NCI-H524 (cell line): ENCODE results near the gene UAP1L1.
A peak's percentile ranks its signal among the peaks of the same experiment; 100 is the strongest.
"Not testable (repeated sequence)": the region's sequence is repeated elsewhere in the genome, so short reads cannot be mapped to it uniquely, and the experiment has no call there.

Source experiments
- DNase-seq, 2 experiments: peaks; one replicate each; lab custom pipeline; 2025; lab: John Stamatoyannopoulos, UW

The UAP1L1 gene

DNA sequence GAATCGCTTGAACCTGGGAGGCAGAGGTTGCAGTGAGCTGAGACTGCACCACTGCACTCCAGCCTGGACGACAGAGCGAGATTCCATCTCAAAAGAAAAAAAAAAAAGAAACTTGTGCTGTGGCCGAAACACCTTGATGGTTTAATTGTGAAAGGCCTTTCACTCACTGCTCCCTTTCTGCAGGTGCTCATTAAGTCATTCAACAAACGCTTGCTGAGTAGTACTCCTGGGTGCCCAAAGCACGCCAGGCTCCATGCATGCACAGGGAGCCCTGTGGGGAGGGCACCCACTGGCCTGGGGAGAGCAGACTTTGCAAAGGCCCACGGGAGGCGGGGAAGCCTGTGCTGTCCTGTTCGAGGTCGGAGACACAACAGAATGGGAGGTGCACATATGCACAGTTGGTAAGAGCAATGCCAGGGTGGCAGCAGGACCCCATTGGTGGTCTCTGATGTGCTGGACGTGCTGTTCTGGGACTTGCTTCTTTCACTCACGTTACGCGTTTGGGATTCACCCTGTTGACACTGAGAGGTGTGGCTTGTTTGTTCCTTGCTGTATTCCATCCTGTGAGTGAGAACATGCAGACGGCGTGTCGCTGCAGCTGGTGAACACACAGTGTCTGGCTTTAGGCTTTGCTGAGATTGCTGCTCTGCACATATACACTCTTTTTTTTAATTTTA lies 20.4 kb upstream of the UAP1L1 start:
- DNase-seq = no peak

DNA sequence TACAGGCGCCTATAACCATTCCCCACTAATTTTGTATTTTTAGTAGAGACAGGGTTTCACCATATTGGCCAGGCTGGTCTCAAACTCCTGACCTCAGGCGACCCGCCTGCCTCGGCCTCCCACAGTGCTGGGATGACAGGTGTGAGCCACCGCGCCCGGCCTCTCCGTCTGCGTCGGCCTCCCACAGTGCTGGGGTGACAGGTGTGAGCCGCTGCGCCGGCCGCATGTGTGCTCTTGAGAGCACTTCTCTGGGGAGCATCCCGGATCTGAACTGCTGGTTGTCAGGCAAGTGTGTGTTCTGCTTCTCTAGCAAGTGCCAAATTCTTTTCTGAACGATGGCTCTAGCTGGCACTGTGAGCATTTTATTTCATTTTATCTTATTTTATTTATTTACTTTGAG lies 19.8 kb upstream of the UAP1L1 start:
- DNase-seq = peak; percentile 78 to 85

DNA sequence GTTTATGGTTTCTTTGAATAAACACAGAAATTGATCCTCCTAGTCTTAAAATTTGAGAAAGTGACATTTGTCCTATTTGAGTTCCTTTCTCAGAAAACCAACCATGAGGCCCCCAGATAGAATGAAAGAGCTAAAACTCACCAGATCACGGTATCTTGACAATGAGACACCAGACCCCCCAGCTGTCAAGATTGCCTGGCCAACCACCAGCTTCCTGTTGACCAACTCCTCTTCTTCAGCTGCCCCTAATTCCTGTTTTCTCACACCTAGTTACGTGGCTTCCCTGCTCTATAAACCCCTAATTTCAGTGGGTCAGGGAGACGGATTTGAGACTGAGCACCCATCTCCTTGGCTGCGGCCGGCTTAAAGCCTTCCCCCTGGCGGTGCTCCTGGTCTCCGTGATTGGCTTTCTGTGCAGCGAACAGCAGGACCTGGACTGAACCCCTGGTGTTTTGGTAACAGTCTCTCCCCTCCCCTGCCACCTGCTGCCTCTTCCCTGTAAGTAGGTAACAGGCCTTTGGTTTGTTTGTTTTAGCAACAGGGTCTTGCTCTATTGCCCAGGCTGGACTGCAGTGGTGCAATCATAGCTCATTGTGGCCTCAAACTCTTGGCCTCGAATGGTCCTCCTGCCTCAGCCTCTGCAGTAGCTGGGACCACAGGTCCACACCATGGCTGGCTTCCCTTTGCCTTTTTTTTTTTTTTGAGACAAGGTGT lies 18.6 kb upstream of the UAP1L1 start:
- peak; percentile 32 to 75 for DNase-seq

DNA sequence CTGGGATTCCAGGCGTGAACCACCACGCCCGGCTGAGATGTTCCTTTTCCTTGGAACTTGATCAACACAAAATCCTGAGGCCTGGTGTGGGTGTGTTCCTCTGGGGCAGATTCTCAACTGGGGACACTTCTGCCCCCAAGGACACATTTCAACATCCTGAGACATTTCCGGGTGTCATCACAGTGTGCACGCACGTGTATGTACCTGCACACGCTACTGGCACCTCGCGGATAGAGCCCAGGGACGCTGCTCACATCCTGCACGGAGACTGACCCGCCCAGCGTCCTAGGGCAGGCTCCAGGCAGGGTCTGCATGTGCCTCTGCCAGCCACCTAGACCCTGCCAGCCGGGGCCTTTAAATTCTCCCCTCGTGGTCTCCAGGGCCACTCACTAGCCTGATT lies 14.9 kb upstream of the UAP1L1 start:
- DNase-seq = no peak

DNA sequence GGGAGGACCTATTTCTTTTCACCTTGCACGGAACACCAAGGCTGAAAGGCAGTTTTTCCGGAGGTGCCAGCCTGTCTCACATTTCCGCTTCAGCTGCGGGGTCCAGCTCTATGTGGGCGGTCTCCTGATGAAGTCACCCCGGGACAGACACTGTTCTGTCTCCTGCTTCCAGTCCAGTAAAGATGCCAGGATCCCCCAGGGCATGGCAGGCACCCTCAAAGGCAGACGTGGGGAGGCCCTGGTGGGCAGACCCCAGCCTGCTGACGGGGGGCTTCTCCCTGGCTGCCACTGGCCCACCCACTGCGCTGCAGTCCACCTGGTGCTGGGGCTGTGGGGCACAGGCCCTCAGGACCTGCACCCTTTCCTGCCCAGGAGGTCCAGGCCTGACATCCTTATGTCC lies 14.5 kb upstream of the UAP1L1 start:
- not testable (repeated sequence) for DNase-seq

DNA sequence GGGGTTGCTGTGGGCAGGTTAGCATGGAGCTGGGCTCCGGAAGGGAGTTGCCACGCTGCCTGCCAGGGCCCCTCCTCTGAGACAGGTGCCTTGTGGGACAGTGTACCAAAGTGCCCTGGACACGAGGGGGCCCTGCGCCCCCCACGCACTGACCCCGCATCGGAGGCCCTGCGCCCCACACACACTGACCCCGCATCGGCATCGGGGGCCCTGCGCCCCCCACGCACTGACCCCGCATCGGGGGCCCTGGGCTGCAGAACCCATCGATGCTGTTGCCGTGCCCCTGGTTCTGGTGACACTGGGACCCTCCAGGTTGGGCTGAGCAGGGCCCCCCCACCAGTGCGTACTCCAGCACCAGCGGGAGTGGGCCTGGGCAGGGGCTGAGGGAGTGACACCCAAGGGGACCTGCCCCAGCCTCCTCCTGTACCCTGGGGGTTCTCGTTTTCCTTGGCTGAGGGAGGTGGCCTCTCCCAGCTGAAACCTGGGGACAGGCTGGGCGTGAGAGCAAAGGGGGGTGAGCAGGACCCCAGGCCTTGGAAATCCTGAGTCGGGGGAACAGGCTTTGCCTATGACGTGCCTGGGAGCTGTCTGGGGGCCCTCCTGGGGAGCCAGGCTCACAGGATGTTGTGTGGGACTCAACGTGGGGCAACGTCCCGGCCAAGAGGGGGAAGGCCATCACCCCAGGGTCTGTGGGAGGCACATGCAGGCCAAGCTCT lies 13.8 kb upstream of the UAP1L1 start:
- DNase-seq = no peak

DNA sequence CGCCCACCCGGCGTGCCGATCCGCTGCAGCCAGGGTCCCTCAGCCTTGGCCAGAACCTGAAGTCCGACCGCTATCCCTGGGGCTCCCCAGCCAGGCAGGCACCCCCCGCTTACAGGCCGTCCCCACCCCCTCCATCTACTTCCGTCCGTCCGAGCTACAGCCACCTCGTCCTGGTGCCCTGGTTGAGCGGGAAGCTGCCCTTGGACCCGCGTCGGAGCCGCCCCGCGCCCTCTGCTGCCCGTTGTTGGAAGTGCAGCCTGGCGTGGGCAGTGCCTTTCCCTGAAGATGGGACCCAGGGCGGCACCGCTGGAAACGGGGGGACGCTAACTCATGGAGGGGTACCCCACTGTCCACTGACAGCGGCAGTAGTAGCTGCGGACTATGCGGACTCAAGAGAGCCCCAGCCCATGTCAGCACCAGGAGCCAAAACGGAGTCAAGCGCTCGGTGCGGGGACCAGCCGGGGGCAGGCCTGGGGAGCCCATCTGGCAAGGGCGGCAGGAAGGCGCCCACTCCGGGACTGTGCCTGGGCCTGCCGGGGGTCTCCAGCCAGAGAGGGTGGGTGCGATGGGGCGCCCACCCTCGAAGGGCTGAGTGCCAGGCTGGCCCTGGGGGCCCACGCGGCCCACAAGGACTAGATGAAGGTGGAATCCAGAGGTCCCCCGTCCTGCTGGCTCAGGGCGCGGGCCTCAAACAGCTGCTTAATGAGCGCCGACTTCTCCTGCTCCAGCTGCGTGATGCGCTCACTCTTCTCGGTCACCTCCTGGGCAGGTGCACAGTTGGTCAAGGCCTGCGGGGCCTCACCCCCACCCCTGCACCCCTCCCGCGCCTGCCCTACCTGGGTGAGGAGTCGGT lies 13.1 kb upstream of the UAP1L1 start:
- DNase-seq = peak in 1 of 2 experiments; percentile 42

DNA sequence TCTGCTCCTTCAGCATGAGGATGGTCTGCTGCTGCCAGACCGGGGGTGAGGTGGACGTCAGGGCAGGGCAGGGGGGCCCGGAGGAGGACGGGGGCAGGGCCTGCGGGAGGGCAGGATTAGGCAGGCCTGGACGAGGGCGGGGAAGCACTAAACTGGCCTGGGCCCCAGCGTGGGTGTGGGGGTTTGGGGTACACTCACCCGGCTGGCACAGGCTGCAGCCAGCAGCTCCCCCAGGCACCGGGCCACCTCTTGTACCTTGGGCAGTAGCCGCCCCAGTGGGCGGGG lies 12.5 kb upstream of the UAP1L1 start:
- DNase-seq = no peak

DNA sequence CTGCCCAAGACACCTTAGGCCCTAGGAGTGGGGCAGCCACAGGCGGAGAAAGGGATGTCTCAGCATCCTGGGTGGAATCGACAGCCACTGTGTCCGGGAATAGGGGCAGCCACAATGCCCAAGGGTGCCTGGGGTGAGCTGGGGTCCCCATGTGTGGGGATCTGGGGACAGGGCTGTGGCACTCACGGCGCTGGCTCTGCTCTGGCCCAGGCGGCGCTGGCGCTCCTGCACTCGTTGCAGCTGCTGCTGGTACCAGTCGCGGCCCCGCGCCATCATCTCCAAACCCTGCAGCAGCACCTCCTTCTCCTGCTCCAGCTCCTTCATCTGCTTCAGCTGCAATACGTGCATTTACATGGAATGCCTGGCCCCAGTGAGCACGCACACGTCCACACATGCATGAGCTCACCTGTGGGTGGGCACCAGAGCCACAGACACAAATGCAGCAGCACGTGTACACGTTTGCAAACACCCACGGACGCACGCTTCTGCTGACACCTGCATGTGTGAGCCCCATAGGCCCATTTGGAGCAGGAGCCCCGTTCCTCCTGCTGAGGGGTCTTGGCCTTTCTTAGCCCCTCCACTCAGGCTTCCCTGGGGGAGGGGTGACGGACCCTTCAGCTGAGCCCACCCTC lies 11.9 kb upstream of the UAP1L1 start:
- DNase-seq = no peak

DNA sequence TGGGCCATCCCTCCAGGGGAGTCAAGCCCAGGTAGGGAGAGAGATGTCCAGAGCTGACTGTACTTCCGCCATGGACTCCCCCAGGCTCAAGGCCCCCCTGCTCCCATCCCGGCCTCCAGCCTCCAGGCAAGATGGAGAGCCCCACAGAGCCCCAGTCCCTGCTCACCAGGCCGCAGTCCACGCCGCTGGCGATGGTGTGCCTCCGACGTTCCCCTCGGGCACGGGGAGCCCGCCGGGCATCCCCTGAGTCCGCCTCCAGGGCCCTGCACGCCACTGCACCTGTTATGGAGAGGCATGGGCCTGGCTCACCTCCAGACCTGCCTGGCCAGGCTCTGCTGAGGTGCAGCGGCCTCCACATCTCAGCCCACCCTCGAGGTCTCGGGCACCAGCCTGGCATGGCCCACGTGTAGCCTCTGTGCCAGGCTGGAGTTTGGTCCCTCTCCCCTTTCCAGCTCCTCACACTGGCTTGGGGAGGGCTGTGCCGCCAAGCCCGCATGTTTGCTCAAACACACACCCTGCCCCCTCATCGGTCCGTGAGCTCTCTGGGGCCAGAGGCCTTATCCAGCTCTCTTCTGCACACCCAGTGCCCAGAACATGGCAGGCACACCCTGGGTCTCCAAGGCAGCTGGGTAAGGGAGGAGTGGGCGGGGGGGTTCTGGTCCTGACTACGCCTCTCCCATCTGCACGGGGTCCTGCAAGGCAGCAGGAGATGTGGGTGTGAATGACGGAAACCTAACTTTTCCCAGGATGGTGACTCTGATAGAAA lies 11.0 kb upstream of the UAP1L1 start:
- DNase-seq = no peak

DNA sequence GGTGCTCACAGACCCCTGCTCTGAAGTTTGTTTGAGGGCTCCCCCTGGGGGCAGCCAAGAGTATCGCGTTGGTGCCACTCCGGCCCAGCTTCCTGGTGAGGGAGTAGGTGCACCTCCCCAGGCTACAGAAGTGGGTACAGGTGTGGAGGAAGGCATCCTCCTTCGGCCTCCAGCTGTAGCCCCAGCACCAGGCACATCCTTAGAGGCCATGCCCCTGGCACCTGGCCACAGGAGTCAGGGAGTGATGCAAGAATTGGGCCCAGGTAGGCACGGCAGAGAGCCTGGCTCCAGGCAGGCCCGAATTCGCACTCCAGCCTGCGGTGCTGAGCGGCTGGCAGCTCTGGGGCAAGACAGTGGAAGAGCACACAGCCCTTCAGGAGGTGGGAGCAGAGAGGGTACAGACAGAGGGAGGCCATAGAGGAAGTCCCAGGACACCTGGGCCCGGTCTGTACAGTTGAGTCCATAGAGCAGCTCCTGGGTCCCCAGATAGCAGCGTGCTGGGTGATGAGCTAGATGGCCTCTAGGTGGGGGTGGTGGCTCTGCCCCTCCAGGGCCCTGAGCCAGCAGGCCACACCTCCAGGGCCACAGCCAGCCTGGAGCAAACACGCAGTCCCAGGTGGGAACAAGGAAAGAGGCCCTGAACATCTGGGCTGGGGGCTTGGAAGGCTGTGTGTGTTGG lies 9.3 kb upstream of the UAP1L1 start:
- peak; percentile 78 to 82 for DNase-seq

DNA sequence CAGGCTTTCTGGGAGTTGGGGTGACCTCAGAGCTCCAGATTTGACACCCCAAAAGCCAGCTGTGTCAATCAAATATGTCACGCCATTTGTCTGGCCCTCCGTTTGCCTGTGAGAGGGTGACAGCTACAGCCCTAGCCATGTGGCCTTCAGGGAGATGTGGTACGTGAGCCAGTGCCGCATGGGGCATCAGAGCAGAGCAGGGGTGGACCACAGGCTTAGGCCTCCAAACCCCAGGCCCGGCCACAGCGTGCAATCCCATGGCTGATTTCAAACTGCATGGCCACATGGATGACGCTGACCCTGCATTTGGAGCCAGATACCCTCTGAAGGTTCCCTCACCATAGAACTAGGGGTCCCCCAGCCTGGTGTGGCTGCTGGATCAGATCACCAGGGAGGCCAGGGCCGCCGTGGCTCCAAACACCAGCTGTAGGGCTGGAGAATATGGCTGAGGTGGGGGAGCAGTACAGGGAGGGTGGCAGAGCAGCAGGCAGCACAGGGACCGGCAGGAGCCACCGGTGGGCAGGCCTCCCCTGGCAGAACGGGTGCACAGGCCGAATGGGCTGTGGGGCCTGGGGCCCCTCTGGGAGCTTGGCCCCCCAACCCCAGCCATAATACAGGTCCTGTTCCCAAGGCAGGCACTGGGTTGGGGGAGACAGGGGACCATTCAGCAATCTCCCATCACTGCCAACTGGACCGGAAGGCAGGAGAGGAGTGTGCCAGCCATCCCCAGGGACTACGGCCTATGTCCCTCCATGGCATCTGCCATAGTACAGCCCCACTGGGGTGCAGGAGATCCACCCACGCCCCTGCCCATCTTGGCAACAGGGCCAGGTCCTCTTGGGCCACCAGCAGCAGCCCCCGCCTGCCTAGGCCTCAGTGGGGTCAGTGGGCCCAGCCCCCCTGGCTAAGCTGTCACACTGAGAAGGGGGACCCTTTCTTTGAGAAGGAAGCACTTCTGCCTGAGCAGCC lies 8.5 kb upstream of the UAP1L1 start:
- no peak for DNase-seq

DNA sequence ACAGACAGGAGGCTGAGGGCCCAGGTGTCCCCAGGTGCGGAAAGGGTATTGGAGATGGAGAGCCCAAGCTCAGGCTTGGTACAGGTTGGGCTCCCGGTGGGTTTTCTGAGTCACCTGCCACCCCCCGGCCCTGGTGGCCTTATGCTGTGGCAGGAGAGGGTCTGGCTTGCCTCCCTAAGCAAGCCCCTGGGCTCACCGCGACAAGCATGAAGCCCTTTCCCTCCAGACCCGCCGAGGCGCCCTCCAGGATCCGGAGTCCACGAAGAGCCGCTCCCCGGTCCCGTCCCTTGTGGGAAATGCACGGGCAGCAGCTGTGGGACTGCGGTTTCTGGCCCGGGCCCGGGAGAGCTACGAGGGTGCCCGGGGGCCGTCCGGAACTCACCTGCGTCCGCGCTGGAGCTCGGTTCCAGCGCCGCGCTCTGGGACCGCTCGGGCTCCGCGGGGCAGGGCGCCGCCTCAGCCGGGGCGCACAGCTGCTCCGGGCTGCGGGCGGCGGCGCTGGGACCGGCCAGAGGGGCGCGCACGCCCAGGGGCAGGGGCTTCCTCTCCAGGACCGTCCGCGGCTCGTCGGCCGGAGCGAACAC lies 7.7 kb upstream of the UAP1L1 start:
- no peak for DNase-seq

DNA sequence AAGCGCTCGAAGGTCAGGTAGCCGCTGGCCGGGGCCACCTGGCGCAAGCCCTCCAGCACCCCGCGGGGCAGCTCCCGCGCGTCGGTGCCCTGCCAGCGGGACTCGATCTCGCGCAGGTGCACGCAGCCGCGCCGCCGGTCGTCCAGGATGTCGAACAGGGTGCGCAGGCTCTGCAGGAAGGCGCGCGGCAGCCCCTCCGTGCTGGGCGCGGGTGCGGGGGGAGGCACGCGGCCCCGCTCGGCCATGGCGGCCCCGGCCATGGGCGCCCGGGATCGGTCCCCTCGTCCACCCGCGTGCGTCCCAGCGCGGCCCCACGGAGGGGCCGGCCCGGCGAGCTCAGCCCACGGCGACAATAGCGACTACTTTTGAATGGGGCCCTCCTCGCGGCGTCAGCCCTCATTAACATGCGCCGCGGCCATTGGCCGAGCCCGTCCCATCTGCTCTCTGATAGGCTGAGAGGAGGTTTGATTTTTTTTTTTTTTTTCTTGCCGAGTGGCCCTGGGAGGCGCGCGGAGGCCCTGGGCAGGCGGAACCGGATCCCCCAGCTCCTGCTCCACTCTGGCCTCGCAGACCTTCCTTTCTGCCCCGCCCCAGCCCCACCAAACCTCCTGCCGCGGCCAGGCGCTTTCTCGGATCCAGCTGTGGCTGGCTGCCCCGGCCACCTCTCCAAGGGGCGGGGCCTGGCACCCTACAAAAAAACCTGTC lies 7.0 kb upstream of the UAP1L1 start, which contains the start of gene SAPCD2:
Gene SAPCD2, minus strand, starts transcription at position 357 of the 705 bp plus-strand sequence. Its CDS starts 97 bp downstream, at position 260.
- DNase-seq = peak; percentile 91 to 96

DNA sequence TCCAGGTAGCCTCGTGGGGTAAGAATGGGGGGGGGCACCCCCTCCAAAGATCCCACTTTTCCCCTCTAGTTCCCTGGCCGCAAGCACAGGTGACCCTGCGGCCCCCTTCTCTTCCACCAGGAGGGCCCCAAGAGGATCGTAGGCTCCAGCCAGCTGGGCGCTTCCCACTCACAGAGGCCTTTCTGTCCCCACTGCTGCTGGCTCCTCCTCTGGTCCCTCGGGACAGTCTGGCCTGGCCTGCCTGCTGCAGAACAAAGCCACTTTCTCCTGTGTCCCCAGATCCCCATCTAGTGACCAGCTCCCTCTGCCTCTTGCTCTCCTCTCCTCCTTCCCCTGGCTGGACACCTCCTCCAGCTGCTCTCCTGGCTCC lies 6.4 kb upstream of the UAP1L1 start:
- DNase-seq = peak; percentile 64 to 78

DNA sequence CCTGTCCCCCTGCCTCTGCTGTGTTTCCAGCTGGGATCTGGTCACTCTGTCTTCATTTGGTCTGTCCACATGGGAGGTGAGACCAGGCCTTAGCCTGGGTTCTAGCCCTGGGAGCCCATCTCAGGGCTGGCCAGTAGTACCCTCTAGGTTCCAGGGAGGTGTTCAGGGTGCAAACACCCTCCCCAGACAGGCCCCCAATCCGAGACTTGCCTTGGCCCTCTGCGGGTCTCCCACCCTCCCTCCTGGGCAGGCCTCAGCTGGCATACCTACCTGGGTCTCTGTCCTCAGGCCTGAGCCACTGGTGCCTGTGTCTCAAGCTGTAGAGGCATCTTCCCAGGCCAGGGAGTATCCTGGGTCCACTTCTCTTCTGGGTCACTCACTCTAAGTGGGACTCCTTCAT lies 6.0 kb upstream of the UAP1L1 start:
- DNase-seq = no peak

DNA sequence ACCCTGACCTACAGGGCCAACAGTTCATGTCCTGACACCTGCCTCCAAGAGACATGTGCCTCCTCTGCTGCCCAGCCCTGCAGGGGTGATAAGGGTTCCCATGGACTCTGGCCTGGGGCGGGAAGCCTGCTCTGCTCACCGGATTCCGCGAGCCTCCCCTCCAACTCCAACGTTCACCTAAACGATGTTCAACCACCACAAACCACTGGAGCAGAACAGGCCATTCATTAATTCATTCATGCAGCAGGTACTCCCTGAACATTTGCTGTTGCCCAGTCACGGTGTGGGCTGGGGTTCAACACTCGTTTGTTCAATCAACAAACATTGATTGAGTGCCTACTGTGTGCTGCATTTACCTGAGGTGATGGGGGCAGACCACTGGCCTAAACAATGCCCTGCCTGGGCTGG lies 3.3 kb upstream of the UAP1L1 start:
- no peak for DNase-seq

DNA sequence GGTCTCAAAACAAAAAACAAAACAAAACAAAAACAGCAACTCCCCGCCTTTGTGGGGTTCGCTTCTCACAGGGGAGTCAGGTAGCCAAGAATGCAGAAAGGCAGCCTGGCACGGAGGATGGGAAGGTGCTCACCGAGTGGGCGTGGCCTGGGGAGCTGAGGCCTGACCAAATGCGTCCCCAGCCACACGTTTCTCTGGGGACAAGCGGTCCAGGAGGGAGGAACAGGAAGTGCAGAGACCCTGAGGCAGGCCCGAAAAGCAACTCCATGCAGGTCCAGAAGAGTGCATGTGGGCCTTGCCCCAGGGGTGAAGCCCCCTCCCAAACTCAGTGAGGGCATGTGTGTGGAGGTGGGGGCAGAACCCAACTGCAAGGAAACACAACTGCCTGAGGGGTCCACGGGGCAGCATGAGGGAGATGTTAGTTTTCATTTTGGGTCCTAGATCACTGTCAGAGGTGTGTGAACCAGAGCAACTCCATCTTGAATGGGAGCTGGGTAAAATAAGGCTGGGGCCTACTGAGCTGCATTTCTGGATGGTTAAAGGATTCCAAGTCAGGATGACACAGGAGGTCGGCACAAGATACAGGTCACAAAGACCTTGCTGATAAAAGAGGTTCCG lies 2.6 kb upstream of the UAP1L1 start:
- no peak for DNase-seq
